MM.1S (cell line): ENCODE data around the gene SLC27A2.

Experiments
- CTCF ChIP-seq: fragments of 300-600 bp; sonication (generic); IDR thresholded peaks from 2 replicates; pipeline ENCODE4 v1.5.1; 2016; ENCODE audit warnings: antibody characterized with exemption, low read length, mixed read lengths
- EZH2 ChIP-seq: fragments of 300-600 bp; sonication (generic); optimal IDR thresholded peaks from 2 replicates; pipeline ENCODE3; 2017; ENCODE audit warnings: low read depth, mild to moderate bottlenecking, antibody characterized with exemption, low read length, mixed read lengths
- EZH2phosphoT487 ChIP-seq: fragments of 300-600 bp; sonication (generic); IDR thresholded peaks from 2 replicates; pipeline ENCODE4 v1.6.1; 2018; ENCODE audit warnings: antibody characterized with exemption, low read length

DNA sequence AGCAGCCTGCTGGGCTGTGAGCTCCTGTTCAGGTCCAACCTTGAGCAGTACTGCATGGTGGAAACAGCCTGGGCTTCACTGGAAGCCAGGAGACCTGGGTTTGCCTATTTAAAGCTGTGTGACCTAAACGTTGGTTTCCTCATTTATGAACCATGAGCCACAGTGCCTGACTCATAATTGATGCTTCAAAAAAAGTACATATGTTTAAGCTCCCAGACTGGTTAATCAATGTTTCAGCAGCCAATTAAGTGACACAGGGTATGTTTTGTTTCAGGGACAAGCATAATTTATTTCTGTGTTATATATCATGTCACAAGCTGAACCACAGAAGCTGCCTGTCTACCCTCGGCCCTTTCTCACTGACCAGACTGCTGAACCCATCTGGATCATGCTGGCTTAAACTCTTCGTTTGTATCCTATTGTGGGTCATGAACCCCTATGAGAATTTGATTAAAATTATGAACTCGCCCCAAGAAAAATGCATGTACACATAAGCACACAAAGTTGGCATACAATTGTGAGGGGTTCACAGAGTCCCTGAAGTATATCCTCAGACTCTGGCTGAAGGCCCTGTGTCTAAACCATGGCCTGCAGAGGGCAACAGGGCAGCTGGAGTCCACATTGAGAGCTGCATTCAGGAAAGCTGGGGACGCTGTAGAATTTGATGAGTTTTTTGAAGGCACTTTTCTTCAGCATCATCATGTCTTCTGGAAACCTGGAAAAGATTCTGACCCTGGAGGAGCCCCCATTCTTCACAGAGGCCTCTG, 59.9 kb downstream of the SLC27A2 start:
- TF ChIP-seq CTCF (no peak), EZH2 (no peak), EZH2phosphoT487 (no peak)
